ENCODE results near the gene ATAD1. TPM values are rescaled to one million over a fixed set of nuclear protein-coding genes. Genes with fewer than 3 reads are reported as not detected.

The ATAD1 gene
- total RNA-seq, 1 experiment from 2014 or later, result 46.7 TPM

GRCh38 chr10:87841186-87841585 lies 23.2 kb upstream of the ATAD1 start:
- no peak for ATAC-seq
- Mint-ChIP-seq H3K36me3 (no peaks in the 10 kb centered on the region), H3K27me3 (ENCODE audit: low read depth) (no peaks in the 10 kb centered on the region; the same call in 1 of the 2 replicates), H3K9me3 (peaks cover 10% of the 10 kb centered on the region), H3K4me3 (no peak overlapping the region), H3K27ac (no peak overlapping the region), H3K4me1 (peaks cover 10% of the 10 kb centered on the region)
- TF ChIP-seq FOXK1 (CRISPR knock-in tag; IDR thresholded peaks at IDR 0.05) (no peak), STAT6 (CRISPR knock-in tag; conservative IDR thresholded peaks at IDR 0.05; ENCODE audit: low read depth) (no peak), RELA (CRISPR knock-in tag; IDR thresholded peaks at IDR 0.05; ENCODE audit: borderline replicate concordance) (no peak), FOXJ3 (CRISPR knock-in tag; IDR thresholded peaks at IDR 0.05; ENCODE audit: borderline replicate concordance) (no peak), ELF4 (CRISPR knock-in tag; IDR thresholded peaks at IDR 0.05; ENCODE audit: low read depth) (no peak), ZNF281 (CRISPR knock-in tag; IDR thresholded peaks at IDR 0.05) (no peak), EMX1 (CRISPR knock-in tag; IDR thresholded peaks at IDR 0.05) (no peak), IRF2 (CRISPR knock-in tag; IDR thresholded peaks at IDR 0.05; ENCODE audit: borderline replicate concordance, low read depth) (no peak)
- POLR2A ChIA-PET, result no interaction called here
- DNase-seq (ENCODE audit: low spot score), result no peak
- CTCF ChIA-PET, result interaction anchor here (1.2 kb wide), 1 partner anchor 273 kb away, joined by 3 read pairs; no protein-coding TSS in a partner anchor

GRCh38 chr10:87838650-87839049 lies 20.6 kb upstream of the ATAD1 start:
- H3K27ac Mint-ChIP-seq, result no peak overlapping the region
- peaks cover 11% of the 10 kb centered on the region for H3K9me3 Mint-ChIP-seq
- H3K4me3 Mint-ChIP-seq, result no peak overlapping the region
- H3K4me1 Mint-ChIP-seq, result peaks cover 10% of the 10 kb centered on the region
- no peaks in the 10 kb centered on the region for H3K36me3 Mint-ChIP-seq
- DNase-seq (ENCODE audit: low spot score) (no peak), ATAC-seq (no peak)
- no peaks in the 10 kb centered on the region; the same call in 1 of the 2 replicates for H3K27me3 Mint-ChIP-seq (ENCODE audit: low read depth)
- POLR2A ChIA-PET, result interaction anchor here (0.8 to 1.2 kb wide), 2 partner anchors 9 to 24 kb away, joined by 3 to 4 read pairs; no protein-coding TSS in a partner anchor
- CTCF ChIA-PET, result no interaction called here
- TF ChIP-seq KAT7 (CRISPR knock-in tag; IDR thresholded peaks at IDR 0.05; ENCODE audit: borderline replicate concordance), result no peak
- no peak for TF ChIP-seq E2F4 (CRISPR knock-in tag; IDR thresholded peaks at IDR 0.05; ENCODE audit: borderline replicate concordance, low read depth)
- TF ChIP-seq MXD4 (CRISPR knock-in tag; IDR thresholded peaks at IDR 0.05; ENCODE audit: borderline replicate concordance), result no peak
- TF ChIP-seq JUN (CRISPR knock-in tag; IDR thresholded peaks at IDR 0.05), result no peak
- TF ChIP-seq IRF2 (CRISPR knock-in tag; IDR thresholded peaks at IDR 0.05; ENCODE audit: borderline replicate concordance, low read depth), result no peak
- TF ChIP-seq PREB (CRISPR knock-in tag; IDR thresholded peaks at IDR 0.05; ENCODE audit: borderline replicate concordance), result no peak
- no peak for TF ChIP-seq ZNF425 (CRISPR knock-in tag; conservative IDR thresholded peaks at IDR 0.05)
- no peak for TF ChIP-seq JAZF1 (CRISPR knock-in tag; IDR thresholded peaks at IDR 0.05)
- no peak for TF ChIP-seq ERG (CRISPR knock-in tag; IDR thresholded peaks at IDR 0.05)
- no peak for TF ChIP-seq ZNF232 (CRISPR knock-in tag; IDR thresholded peaks at IDR 0.05)
- no peak for TF ChIP-seq ZNF512 (CRISPR knock-in tag; IDR thresholded peaks at IDR 0.05; ENCODE audit: borderline replicate concordance)
- TF ChIP-seq ZBTB43 (CRISPR knock-in tag; IDR thresholded peaks at IDR 0.05), result no peak

Data from WTC11 (cell line).